SK-N-SH (cell line): ENCODE results near the gene ARL4D.

Source experiments
- CTCF ChIP-seq: fragments of 200-600 bp; sonication (generic); IDR thresholded peaks from 2 replicates; pipeline ENCODE4 v1.6.1; 2017; ENCODE audit warnings: antibody characterized with exemption, mild to moderate bottlenecking, moderate library complexity
- FOXM1 ChIP-seq: IDR thresholded peaks from 2 replicates; pipeline ENCODE4 v1.4.0; 2012; ENCODE audit warnings: low read depth, mild to moderate bottlenecking
- MXI1 ChIP-seq: IDR thresholded peaks from 2 replicates; pipeline ENCODE4 v1.6.1; 2012; ENCODE audit warnings: mild to moderate bottlenecking, low read depth, low read length, improper control_type of control experiment
- POLR2AphosphoS5 ChIP-seq: IDR thresholded peaks from 2 replicates; pipeline ENCODE4 v1.6.1; 2012; ENCODE audit warnings: low read depth, low read length
- RCOR1 ChIP-seq: fragments of 150-350 bp; IDR thresholded peaks from 2 replicates; pipeline ENCODE4 v1.6.1; 2017; ENCODE audit warnings: antibody characterized with exemption, low read length
- SMC3 ChIP-seq: IDR thresholded peaks from 2 replicates; pipeline ENCODE4 v1.6.1; 2012; ENCODE audit warnings: low read depth, low read length, improper control_type of control experiment
- TAF1 ChIP-seq: IDR thresholded peaks from 2 replicates; pipeline ENCODE4 v1.6.1; 2012; ENCODE audit warnings: low read depth, mild to moderate bottlenecking, low read length, moderate library complexity, borderline replicate concordance
- TEAD4 ChIP-seq: IDR thresholded peaks from 2 replicates; pipeline ENCODE4 v1.4.0; 2012; ENCODE audit warnings: mild to moderate bottlenecking, borderline replicate concordance; ENCODE audit not compliant: insufficient read depth
- ZBTB33 ChIP-seq: IDR thresholded peaks from 2 replicates; pipeline ENCODE4 v1.4.0; 2012; ENCODE audit warnings: low read depth, borderline replicate concordance

GRCh38 chr17:43418441-43419374 lies 19.9 kb downstream of the ARL4D start:
- TF ChIP-seq RCOR1 (no peak), CTCF (no peak), ZBTB33 (no peak), FOXM1 (no peak), POLR2AphosphoS5 (peak; percentile 60; the same call in 1 of the 2 replicates), TAF1 (no peak), TEAD4 (peak; percentile 45; the same call in 1 of the 2 replicates), SMC3 (0 out of 2 replicates have a peak, but pooled peaks have one; percentile 3), MXI1 (no peak)
